HG02642 (cell line): Measurements from ENCODE around the gene LHX8.
"Not testable (repeated sequence)": the region's sequence is repeated elsewhere in the genome, so short reads cannot be mapped to it uniquely, and the experiment has no call there.

Experiments
- ATAC-seq: cut with Tn5 transposase; IDR thresholded peaks from one replicate; pipeline ENCODE4 v1.9.1; 2021; ENCODE audit warnings: mild to moderate bottlenecking; ENCODE audit not compliant: unreplicated experiment, poor library complexity

The LHX8 gene

GRCh38 chr1:75132242-75132811, 1.9 kb upstream of the LHX8 start:
- ATAC-seq = no peak

DNA sequence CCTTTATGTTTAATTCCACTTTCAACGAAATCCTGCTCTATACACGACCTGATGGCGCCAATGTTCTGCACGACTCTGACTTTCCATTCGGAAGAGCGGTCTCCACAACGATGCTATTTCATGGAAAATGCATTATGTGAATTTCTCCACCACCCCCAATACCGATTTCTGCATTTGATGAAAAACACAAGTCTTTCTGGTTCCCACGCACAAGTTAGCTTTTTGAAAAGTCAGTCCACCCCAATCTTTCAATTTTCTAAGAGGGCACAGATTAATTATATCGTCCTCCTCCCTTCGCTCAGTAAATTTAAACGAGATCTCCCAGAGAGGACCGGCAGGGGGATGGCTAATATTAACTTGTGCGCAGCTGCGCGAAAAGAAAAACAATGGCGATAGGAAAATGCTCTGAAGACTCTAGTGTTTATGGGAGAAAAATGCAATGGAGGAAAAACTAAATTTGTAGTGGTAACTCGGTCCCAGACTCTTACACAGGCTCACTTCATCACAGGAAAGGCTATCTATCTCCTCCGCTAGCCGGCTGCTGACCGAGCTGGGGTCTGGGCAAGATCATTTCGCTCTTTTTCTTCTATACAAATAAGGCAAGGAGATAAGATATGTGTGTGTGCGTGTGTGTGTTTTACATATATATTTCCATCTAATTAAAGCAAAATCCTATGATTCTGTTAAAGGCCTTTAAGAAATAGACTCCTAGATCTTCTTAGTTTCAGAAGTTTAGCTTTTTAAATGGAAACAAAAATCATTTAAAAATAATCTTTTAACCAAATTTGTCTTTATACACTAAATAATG, 1.2 kb upstream of the LHX8 start:
- ATAC-seq = no peak

DNA sequence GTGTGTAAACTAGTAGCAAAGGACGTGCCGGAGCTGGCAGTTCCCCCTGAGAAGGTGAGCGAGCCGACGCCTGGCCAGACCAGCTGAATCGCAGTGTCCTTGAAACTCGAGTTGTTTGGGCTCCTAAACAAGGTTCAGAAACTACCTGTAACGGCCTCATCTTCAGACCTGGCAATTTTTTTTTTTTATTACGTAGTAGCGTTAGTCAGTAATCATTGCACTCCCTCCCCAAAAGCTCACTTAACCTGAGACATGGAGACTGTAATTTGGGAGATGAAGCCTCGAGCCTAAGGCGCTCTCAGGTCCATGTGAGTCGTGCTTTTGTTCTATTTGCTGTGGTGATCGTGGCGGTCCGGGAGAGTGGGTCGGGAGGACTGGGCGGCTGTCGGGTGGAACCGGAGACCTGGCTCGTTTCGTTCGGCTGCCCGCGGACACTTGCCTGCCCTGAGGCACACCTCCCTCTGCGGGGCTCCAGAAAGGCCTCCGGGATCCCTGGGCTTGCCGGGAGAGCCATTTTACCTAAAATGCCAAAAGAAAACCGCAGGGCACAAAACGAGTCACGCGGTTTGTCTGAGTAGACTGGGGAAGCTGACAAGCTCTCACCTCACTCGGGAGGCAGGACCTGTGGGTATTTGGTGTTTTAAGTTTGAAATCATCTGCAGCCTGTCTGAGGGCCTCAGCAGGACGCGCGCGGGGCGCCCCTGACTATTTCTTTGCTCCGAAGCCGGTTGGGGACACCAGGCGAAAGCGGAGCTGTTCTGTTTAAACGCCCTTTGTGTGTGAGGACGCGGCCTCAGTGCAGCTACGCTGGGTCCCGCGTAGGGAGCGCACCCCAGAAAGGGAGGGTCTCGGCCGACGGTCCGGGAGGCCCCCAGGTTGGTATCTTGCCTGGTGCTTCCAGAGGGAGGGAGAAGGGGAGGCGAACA, 722 bp downstream of the LHX8 start:
- no peak for ATAC-seq

DNA sequence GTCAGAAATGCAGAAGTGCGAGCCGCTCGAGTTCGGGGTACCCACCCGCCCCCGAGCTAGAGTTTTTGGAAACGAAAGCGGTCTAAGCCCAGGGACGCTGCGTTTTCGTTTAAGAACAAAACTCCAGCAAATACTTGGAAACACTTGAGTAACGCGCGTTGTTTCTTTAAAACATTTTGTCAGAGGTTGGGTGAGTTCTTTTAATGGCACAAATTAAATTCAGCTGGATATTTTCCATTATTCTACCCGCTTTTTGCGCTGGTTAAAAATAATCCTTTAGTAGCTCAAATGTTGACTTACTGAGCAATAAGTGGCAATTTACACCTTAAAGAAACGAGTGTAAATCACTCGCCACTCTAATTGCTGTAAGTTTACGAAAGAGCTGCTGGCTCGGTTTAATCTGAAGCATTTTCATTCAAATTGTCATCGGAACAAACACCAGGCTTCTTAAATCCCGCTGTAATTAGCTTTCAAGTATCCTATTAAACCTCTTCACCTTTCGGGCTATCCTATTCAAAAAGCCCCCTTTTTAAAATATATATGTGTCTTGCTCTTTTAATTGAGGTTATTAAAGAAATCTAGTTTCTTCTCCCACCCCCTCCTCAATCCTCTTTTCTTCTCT, 1.5 kb downstream of the LHX8 start:
- no peak for ATAC-seq

GRCh38 chr1:75136195-75136815, 2.1 kb downstream of the LHX8 start:
- no peak for ATAC-seq

DNA sequence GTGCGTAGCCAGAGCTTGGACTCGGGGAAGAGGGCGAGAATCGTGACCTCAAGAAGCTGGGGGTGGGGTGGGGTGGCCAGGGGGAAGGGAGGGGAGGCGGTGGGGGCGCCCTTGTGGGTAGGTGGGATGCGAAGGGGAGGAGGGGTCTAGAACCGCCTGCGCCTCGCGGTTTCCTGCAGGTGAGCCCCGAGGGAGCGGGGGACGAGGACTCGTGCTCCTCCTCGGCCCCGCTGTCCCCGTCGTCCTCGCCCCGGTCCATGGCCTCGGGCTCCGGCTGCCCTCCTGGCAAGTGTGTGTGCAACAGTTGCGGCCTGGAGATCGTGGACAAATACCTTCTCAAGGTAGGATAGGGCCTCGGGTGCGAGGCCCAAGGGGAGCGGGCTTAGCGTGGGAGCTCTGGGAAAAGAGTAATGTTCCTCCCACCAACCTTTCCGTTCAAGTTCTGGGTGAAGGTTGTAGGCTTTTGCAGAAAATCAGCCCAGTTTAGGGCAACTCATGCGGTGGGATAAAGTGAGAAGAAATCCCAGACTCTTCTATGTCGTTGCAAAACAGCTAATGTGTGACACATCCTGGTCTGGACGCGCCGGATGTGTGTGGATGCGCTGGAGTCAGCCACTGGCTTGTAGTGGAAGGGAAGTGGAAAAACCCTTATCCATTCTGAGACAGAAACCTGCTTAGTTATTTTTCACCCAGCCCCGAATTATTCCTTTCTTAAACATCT, 2.9 kb downstream of the LHX8 start:
- ATAC-seq = no peak

DNA sequence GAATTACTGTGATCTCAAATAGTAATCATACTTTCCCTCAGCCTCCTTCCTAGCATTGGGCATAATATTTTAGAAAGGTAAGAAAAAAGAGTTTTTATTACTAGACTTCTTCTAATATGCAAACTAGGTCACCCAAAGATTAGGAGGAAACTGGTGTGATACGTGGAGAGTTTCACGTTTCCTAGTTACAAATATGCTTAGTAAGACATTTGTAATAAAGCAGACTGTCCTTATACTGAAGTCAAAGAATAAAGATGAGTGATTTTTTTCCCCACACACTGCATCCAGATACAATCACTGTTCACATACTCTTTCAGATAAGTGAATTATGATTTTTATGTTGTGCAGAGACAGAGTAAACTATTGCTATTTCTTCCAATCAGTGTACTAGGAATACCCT, 17.9 kb downstream of the LHX8 start:
- no peak for ATAC-seq

- ATAC-seq = no peak
These were observed 25.0 kb downstream of the LHX8 start for GRCh38 chr1:75159154-75159553.

GRCh38 chr1:75165264-75165663, 31.1 kb downstream of the LHX8 start:
- no peak for ATAC-seq

GRCh38 chr1:75166821-75167220, 32.6 kb downstream of the LHX8 start:
- ATAC-seq = no peak

GRCh38 chr1:75170011-75170410, 35.8 kb downstream of the LHX8 start:
- ATAC-seq = no peak

GRCh38 chr1:75170981-75171380, 36.8 kb downstream of the LHX8 start:
- ATAC-seq = no peak

DNA sequence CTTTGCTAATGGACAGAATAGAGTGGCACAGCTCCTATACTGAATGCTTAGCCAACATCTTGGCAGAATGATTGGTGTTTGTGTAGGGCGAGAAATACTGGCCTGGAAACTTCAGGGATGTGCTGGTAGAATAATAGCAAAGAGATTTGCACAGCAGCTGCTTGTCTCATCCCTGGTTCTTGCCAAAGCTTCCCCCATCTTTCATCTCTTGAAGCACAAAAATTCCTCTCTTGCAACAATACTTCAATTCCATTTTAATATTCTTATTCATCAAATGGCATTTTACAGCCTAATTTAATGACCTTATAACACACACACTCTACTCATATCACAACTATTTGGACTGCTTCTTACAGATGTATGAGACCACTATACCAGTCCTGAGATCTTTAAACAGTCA, 37.7 kb downstream of the LHX8 start:
- no peak for ATAC-seq

GRCh38 chr1:75172556-75172955, 38.4 kb downstream of the LHX8 start:
- no peak for ATAC-seq

DNA sequence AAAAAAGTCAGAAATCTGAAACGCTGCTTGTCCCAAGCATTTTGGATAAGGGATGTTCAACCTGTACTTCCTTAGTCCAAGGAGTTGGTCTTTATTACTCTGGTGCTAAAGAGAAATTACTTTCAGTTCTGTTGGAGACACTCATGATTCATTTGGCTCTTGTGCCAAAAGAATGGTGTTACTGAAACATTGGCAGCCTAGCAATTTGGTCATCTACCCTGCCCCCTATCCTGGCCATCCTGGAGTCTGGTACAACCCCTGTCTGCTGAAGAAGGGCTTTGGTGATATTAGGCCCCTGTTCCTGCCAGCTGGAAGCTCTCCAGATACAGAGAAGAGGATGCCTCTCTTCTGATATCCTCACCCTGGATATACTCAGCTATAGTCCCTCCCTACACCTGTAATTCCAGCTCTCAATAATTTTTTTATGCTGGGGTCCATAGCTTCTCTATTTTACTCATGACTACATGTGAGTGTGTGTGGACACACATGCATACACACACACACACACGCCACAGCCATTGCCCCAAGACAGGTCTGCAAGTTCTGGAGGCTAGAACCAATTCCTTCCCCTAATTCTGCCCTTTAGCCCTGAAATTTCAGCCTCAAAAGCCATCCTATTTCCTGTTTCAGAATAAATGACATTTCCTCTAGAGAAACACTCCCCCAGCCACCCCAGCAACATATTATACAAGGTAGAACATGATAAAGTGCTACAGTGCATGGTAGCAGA, 40.0 kb downstream of the LHX8 start:
- no peak for ATAC-seq

- ATAC-seq = not testable (repeated sequence)
These were observed 47.2 kb downstream of the LHX8 start for GRCh38 chr1:75181214-75181955.

DNA sequence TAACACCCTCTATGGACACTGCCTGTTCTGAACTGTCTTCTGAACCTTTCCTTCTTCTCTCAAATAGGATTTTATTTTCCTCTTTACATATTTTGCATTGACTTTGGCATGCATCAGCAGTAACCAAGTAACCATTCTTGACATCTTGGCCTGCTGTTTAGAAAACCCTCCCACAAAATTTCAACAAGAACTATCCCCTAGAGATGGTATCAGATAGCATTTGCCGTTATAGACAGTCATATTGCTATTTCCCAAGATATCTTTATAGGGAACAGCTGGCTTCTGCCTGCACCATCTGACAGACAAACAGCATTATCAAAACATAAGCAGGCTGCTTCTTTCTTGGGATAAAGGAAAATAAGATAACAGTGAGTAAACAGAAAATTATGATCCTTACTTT, 54.7 kb downstream of the LHX8 start:
- ATAC-seq = no peak

- no peak for ATAC-seq
These were observed 64.0 kb downstream of the LHX8 start for GRCh38 chr1:75198163-75198562.
